Measurements from ENCODE around the gene ATP10A.
"Not testable (repeated sequence)": the region's sequence is repeated elsewhere in the genome, so short reads cannot be mapped to it uniquely, and the experiment has no call there.

Gene ATP10A

GRCh38 chr15:25883463-25884259, 20.5 kb upstream of the ATP10A start:
- no peak for DNase-seq (ENCODE audit: low spot score)

GRCh38 chr15:25882466-25882865, 19.3 kb upstream of the ATP10A start:
- DNase-seq (ENCODE audit: low spot score) = no peak
- TF ChIP-seq CTCF (IDR thresholded peaks at IDR 0.05; ENCODE audit: extremely low read depth, missing control alignments) = no peak

More at GRCh38 chr15:25883463-25884259, 20.5 kb upstream of the ATP10A start:
- no peak for TF ChIP-seq CTCF (IDR thresholded peaks at IDR 0.05; ENCODE audit: extremely low read depth, missing control alignments)

GRCh38 chr15:25880877-25881276, 17.8 kb upstream of the ATP10A start:
- not testable (repeated sequence) for DNase-seq (ENCODE audit: low spot score)

- DNase-seq (ENCODE audit: low spot score) = no peak
- no peak for TF ChIP-seq CTCF (IDR thresholded peaks at IDR 0.05; ENCODE audit: extremely low read depth, missing control alignments)
Measured at GRCh38 chr15:25880411-25880810, 17.3 kb upstream of the ATP10A start.

GRCh38 chr15:25879438-25879837, 16.3 kb upstream of the ATP10A start:
- DNase-seq (ENCODE audit: low spot score) = no peak
- TF ChIP-seq CTCF (IDR thresholded peaks at IDR 0.05; ENCODE audit: extremely low read depth, missing control alignments) = no peak

GRCh38 chr15:25877681-25878080, 14.6 kb upstream of the ATP10A start:
- no peak for TF ChIP-seq CTCF (IDR thresholded peaks at IDR 0.05; ENCODE audit: extremely low read depth, missing control alignments)

GRCh38 chr15:25876231-25877140, 13.4 kb upstream of the ATP10A start:
- no peak for DNase-seq (ENCODE audit: low spot score)
- no peak for TF ChIP-seq CTCF (IDR thresholded peaks at IDR 0.05; ENCODE audit: extremely low read depth, missing control alignments)

More at GRCh38 chr15:25877681-25878080, 14.6 kb upstream of the ATP10A start:
- no peak for DNase-seq (ENCODE audit: low spot score)
